WERI-Rb-1 (cell line): ENCODE results near the gene GRID1.

Source experiments
- DNase-seq: peaks from one replicate; pipeline ENCODE4 v3.0.0-alpha.2; 2020
- H3K27ac ChIP-seq: fragments of 250-450 bp; sonication (Bioruptor Pico); 2 replicates; pipeline ENCODE4 v1.5.1; 2020; ENCODE audit warnings: mild to moderate bottlenecking, moderate library complexity
- H3K27me3 ChIP-seq: fragments of 250-450 bp; sonication (Bioruptor Pico); 2 replicates; pipeline ENCODE4 v1.5.1; 2021; ENCODE audit warnings: mild to moderate bottlenecking, low read depth, moderate library complexity; ENCODE audit not compliant: insufficient read depth, severe bottlenecking
- H3K36me3 ChIP-seq: fragments of 250-450 bp; sonication (Bioruptor Pico); 2 replicates; pipeline ENCODE4 v1.5.1; 2020; ENCODE audit warnings: mild to moderate bottlenecking, moderate library complexity
- H3K4me3 ChIP-seq: 2 replicates; pipeline ENCODE4 v1.5.1; 2011; ENCODE audit warnings: low read depth, mild to moderate bottlenecking, control low read depth, low read length
- H3K9me3 ChIP-seq: fragments of 250-450 bp; sonication (Bioruptor Pico); 2 replicates; pipeline ENCODE4 v1.5.1; 2021; ENCODE audit warnings: mild to moderate bottlenecking, moderate library complexity; ENCODE audit not compliant: severe bottlenecking
- TF ChIP-seq, protein P1 (sequence below): IDR thresholded peaks from 2 replicates; pipeline ENCODE4 v1.5.1; 2011; ENCODE audit warnings: low read depth, mild to moderate bottlenecking, control low read depth, inconsistent platforms, low read length

Gene GRID1

DNA sequence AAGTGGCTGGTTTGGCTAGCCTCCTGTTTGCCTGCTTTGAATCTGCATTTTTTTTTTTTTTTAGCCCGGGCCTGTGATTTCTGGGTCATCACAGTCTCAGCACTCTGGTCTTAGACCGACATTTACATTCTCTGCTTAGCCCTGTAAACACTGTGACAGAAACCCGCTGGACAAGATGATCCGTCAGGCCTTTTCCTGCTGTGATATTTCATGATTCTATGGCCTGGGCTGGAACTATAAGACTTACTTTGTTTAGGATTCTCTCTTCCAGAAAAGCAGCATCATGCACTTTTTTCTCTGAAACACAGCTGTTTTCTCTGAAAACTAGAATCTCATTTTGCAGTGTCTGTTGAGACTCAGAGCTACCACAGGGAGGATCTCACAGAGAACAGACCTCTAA, 705.5 kb downstream of the GRID1 start:
- TF ChIP-seq, protein P1, sequence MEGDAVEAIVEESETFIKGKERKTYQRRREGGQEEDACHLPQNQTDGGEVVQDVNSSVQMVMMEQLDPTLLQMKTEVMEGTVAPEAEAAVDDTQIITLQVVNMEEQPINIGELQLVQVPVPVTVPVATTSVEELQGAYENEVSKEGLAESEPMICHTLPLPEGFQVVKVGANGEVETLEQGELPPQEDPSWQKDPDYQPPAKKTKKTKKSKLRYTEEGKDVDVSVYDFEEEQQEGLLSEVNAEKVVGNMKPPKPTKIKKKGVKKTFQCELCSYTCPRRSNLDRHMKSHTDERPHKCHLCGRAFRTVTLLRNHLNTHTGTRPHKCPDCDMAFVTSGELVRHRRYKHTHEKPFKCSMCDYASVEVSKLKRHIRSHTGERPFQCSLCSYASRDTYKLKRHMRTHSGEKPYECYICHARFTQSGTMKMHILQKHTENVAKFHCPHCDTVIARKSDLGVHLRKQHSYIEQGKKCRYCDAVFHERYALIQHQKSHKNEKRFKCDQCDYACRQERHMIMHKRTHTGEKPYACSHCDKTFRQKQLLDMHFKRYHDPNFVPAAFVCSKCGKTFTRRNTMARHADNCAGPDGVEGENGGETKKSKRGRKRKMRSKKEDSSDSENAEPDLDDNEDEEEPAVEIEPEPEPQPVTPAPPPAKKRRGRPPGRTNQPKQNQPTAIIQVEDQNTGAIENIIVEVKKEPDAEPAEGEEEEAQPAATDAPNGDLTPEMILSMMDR, result no peak
- DNase-seq, result no peak
- H3K27ac ChIP-seq, result no peak overlapping the region

DNA sequence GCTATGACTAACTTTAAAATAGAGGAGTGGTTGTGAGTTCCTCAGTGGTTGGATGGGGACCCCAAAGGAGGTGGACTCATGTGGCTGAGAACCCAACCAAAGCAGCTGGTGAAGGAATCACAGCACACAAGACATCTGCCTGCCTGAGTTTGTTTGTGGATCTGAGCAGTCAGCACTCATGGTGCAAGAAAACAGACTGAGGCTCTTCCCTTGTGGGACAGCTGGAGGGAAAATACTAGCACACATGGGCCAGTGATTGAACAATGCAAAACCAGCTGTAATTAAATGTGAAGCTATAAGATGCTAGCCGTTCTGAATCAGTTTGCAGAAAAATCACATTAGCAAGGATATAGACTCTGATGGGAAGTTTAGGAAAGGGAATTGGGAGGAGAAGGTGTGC, 707.3 kb downstream of the GRID1 start:
- Histone ChIP-seq H3K4me3 (no peak overlapping the region), H3K27ac (no peak overlapping the region), H3K36me3 (no peaks in the 10 kb centered on the region), H3K9me3 (no peaks in the 10 kb centered on the region), H3K27me3 (no peaks in the 10 kb centered on the region)
- TF ChIP-seq, protein P1, result no peak
- no peak for DNase-seq

More for the DNA sequence above, 705.5 kb downstream of the GRID1 start:
- H3K4me3 ChIP-seq, result no peak overlapping the region
- H3K36me3 ChIP-seq, result no peaks in the 10 kb centered on the region
- H3K9me3 ChIP-seq, result no peaks in the 10 kb centered on the region
- H3K27me3 ChIP-seq, result no peaks in the 10 kb centered on the region

DNA sequence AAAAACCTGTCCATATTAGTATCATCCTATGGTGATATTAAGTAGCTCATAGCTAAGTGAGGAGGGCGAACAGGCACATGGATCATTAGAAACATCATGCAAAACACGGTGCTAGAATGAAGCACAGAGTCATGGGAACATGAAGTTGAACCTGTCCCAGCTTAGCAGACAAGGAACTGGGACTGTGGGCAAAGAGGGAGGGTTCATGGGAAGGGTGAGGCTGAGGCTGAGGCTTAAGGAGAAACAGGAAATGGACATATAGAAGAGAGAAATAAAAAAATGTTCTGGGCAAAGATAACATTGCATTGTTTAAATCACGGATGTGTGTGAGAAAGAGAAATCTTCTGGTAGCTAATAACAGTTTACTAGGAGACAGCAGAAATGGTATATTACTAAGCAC, 708.1 kb downstream of the GRID1 start:
- Histone ChIP-seq H3K9me3 (no peaks in the 10 kb centered on the region), H3K36me3 (no peaks in the 10 kb centered on the region), H3K4me3 (no peak overlapping the region), H3K27ac (no peak overlapping the region), H3K27me3 (no peaks in the 10 kb centered on the region)
- DNase-seq, result no peak
- TF ChIP-seq, protein P1, result no peak

DNA sequence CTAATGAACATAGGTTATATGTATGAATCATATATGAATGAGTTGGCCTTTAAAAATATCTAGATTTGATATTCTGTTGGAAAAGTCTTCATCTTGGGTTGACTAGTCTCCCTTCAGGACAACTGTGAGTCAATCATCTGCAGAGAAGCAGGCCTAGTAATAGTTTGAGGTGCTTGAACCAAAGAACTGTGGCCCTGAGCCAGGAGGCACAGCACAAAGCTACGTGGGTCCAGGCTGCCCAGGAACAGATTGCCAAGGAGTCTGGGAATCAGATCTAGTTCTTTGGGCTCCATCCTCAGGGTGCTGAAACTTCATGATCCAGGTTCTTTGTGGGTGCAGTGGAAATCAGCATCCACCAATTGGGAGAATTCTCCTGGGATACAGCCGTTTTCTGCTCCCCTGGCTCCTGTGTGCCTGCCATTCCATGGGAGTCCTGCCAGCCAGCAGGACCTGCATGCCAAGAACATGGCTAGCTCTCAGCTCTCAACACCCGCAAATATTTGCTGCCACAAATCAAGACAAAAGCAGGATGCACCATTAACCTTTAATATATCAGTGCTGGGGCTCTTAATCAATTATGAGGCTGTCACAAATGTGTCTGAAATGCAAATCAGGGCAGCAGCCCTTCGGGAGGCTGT, 709.0 kb downstream of the GRID1 start:
- H3K36me3 ChIP-seq, result no peaks in the 10 kb centered on the region
- H3K27me3 ChIP-seq, result no peaks in the 10 kb centered on the region
- TF ChIP-seq, protein P1, result no peak
- H3K9me3 ChIP-seq, result no peaks in the 10 kb centered on the region
- DNase-seq, result no peak
- H3K4me3 ChIP-seq, result no peak overlapping the region
- no peak overlapping the region for H3K27ac ChIP-seq

DNA sequence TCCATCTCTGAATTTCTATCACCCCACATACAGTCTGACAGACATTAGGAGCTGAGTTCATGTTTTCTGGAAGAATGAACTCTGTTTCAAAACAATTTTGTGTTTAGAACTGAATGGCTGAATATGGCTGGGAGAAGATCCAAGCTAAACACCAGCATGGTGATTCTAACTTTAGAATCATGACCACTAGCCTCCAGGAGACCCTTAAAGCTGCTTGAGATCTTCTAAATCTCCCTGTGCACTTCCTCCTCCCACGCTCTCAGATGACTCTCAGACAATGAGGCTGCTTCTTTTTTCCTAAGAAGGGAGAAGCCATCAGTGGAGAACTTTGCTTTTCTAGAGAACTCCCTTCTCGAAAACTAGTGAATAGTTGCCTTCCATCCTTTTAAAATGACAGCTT, 711.2 kb downstream of the GRID1 start:
- Histone ChIP-seq H3K4me3 (no peak overlapping the region), H3K36me3 (no peaks in the 10 kb centered on the region), H3K27ac (no peak overlapping the region), H3K9me3 (no peaks in the 10 kb centered on the region), H3K27me3 (no peaks in the 10 kb centered on the region)
- TF ChIP-seq, protein P1, result no peak
- DNase-seq, result no peak

DNA sequence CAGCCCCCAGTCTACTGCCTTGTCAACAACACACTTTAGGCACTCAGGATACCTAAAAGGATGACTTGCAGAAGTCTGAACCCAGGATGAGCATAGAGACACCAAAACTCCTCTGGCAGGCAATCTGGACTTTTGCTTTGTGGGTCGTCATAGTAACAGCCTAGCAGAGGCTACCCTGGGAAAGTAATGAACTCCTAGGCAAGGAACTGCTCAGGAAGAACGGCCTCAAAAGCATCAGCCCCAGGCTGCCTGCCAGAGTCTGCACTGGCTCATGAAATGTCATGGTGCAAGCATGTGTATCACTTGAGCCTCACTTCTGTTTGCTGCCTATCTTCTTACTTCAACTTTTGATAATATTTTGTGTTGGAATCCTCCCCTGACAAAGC, 715.1 kb downstream of the GRID1 start:
- Histone ChIP-seq H3K9me3 (no peaks in the 10 kb centered on the region), H3K36me3 (no peaks in the 10 kb centered on the region), H3K27me3 (no peaks in the 10 kb centered on the region), H3K4me3 (no peak overlapping the region), H3K27ac (no peak overlapping the region)
- TF ChIP-seq, protein P1, result no peak
- no peak for DNase-seq
